Amygdala (tissue), 56 donors: ENCODE results near the gene ROCK2.

Experiments used
- DNase-seq, 56 donors: peaks; one replicate each; lab custom pipeline; 2025; lab: John Stamatoyannopoulos, UW

The ROCK2 gene

DNA sequence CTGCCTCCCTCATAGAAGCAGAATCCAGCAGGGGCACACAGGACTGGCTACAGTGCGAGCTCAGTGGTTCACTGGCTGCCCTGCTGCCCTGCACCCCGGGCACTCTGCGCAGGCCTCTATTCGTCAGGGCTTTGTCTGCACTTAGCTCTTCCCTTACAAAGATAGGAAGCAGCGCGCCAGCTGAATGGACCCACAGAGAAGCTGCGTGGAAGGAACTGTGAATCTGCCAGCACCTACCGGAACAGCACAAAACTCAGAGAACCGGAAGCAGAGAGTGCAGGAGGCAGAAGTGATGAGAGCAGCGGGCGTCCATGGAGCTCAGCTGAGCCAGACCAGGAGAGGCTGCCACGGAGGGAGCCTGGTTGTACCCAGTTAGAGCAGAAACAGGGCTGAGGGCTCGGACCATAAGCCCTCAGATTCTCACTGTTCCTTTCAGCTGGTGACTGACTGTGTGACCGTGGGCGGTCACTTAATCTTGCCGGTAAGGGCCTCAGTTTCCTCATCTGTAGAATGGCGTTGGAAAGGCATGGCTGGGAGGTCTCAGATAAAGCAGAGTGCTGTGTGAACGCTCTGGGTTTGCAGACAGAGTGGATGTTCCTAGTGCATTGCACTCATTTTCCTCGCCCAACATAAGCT, 212.3 kb downstream of the ROCK2 start:
- peak in 20 of 56 donors; percentile 7 to 59 (median 30) for DNase-seq

DNA sequence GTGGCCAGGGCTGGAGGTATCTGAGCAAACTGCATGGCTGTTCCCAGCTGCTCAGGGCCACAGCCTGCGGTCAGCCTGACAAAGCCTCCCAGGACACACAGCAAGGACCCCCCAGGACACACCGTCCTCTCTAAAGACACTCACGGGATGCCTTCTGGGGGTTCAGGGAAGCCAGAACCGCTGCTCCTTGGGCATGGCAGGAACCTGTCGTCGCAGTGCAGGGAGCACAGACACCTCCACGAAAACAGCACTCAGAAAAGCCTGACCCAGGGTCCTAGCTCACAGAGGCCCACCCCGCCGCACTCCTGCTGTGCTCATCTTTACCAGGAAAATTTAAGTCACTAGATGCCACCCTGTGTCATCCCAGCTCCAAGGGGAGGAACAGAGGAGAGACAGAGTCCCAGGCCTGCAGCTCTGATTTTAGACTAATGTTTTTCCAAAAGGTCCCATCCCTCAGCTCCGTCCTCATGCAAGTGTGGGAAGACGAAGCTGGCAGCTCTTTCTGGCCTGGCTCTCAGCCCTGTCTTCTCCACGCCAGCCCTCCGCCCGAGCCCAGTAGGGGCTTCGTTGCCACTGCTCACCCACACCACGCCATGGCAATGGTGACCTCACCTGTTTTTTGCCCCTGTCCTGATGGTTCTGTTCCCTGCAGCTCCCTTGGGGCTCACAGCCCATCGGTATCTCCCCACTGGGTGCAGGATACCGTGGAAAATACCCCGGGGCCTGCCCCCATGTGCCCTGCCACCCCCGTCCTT, 213.1 kb downstream of the ROCK2 start:
- no peak for DNase-seq
